ENCODE results near the gene NCOR2.

- no peak for TF ChIP-seq CTCF (IDR thresholded peaks at IDR 0.05)
- TF ChIP-seq EZH2 (IDR thresholded peaks at IDR 0.05; ENCODE audit: borderline replicate concordance, insufficient read depth, low read depth, low read length, poor library complexity, severe bottlenecking): no peak
Observed at GRCh38 chr12:124577374-124577773, 10.0 kb upstream of the NCOR2 start.

Measured in B cell (primary cell).